HG02759 (cell line): ENCODE results near the gene PTPRK.

Source experiments
- ATAC-seq: cut with Tn5 transposase; IDR thresholded peaks from one replicate; pipeline ENCODE4 v1.9.1; 2021; ENCODE audit warnings: mild to moderate bottlenecking, moderate library complexity; ENCODE audit not compliant: unreplicated experiment

The PTPRK gene

DNA sequence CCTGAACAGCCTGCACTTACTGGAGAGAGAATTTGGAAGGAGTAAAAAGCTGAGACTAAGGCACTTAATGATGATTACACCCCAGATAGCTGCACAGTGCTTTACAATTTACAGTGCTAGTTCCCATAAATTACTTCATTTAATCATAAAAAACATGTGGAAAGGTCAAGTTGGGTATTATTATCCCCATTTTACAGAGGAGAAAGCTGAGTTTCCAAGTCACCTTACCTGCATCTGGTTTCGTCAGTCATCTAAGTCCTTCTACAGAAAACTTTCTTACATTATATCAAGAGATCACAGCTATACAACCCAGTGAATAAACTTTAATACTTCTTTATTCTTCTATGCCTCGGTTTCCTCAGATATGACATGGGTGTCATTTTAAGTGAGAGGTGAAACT lies 3.3 kb downstream of the PTPRK start:
- ATAC-seq = no peak

DNA sequence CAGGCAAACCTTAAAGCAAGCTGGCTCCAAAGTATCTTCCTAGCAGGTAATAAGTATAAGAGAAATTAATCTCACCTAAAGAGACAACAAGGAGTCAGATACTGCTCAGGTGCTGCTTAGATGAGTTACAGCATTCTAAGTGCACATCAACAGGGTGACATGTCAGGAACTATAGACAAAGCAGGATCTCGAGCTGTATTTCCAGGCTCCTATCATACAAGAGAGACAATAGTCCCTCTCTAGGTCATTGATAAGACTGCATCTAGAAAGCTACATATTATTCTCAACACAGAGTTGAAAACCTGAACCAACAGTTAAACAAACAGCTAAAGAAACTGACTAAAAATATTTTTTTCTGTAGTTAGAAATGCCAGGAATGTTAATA lies 3.9 kb downstream of the PTPRK start:
- ATAC-seq = no peak

DNA sequence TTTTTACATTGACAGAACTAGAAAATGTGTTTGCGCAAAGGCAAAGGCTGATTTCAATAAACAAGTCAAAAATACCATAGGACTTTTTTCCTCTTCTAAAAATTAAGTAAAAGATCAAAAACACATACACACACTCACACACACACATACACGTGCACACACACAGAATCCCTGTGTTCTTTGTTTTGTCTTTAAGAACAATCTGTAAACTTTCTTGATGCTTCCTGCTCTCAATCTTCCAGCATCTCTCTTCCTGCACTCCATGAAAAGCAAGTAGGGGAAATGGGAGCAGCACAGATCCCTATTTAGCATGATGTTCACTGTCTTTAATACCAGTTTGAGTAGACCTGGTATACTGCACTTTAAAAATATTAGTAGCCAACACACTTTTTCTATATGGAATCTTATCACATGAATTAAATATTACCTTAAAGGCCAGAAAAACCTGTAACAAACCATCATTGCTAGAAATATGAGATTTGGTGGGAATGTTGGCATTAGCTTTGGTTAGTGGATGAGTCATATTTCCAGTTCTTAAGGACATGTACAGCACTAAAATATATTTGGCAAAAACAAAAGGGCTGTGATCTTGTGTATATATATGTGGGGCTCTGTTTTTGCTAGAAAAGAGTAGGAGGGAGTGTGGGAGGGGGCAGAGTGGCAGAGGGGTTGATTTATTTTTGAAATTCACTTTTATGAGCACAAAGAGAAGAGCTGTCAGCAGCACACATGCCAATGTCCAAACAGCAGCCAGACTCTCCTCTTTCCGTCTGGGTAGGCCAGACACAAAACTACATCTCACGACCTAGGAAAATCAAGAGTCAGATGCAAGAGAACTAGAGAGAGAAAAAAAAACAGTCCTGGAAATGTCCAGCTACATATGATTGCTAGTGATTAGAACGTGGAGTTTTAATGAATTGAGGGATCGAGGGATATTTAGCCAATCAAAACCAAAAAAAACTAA lies 4.6 kb downstream of the PTPRK start:
- ATAC-seq = no peak

DNA sequence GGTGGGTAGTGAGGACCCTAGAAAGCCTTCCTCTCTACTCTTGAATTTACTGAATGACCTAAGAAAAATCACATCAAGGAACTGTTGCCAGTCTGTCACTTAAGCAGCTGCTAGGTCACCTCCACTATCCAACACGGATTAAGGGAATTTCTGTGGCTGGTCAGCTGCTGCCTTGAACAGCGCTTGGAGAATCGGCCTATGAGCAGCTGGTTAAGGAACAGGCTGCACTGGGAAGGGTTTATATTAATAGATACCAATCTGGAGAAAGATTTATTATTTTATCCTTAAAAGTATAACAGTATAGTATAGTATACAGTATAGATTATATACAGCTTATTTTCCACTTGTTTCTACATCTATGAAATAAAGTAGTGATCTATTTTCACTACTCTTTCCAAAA lies 6.5 kb downstream of the PTPRK start:
- no peak for ATAC-seq

DNA sequence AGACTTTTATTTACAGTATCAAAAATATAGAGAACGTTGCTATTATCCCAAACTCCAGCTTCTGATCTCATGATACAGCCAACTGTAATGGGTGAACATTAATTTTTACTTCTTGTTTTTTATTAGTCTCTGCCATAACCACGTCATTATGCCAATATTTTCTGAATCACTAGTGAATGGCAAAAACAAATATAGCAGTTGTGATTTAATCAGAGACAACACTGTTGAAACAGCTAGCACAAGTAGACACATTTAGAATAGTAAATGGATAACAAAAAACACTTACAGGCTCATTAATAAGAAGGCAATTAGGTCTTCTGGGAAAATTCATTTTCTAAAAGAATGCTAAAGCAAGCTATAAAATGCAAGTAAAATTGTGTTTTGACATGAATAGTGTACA lies 8.1 kb downstream of the PTPRK start:
- ATAC-seq = no peak

DNA sequence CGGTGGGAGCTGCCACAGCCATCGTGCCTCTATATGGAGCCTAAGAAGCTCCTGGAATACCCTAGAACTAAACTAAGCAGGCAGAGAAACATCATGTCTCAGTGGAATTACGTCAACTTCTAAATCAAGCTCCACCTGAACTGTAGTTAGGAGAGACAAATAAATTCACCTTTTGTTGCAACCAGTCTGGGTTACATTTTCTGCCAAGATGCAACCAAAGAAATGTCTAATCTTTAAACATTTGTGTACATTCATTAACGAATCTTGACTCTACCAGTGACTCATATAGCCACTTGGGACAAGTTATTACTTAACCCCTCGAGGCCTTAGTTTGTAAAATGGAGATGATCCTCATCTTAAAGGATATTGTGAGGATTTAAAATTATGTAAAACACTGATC lies 8.9 kb downstream of the PTPRK start:
- ATAC-seq = peak; percentile 71

DNA sequence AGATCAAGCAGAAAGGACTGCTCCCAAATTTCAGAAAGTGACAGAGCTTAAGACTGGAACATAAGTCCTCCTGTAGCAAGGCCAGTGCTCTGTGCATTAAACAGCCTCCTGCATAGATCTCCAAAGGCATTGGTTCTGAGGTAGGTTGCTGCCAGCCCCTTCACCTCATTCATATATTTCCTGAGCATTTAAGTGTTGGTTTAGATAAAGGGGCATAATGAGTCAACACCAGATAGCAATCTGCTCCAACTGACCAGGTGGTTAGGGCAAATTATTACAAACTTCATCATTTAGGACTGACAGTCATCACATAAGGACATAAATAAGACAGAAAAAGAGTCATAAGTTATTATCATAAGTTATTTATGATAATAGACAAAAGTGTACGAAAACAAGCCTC lies 10.7 kb downstream of the PTPRK start:
- no peak for ATAC-seq

DNA sequence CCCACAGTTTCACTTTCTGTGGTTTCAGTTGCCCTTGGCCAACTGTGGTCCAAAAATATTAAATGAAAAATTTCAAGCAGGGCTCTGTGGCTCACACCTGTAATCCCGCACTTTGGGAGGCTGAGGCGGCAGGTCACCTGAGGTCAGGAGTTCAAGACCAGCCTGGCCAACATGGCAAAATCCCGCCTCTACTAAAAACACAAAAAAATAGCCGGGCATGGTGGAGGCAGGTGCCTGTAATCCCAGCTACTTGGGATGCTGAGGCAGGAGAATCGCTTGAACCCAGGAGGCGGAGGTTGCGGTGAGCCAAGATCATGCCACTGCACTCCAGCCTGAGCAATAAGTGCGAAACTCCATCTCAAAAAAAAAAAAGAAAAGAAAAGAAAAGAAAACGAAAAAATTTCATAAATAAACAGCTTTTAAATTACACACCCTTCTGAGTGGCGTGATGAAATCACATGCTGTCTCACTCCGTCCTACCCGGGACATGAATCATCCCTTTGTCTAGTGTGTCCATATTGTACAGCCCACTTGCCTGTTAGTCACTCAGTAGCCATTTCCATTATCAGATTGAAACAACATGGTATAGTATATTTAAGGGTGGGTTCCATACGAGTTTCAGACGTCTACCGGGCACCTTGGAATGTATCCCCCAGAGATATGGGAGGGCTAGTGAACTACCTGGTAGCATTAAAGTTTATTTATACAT lies 11.7 kb downstream of the PTPRK start:
- no peak for ATAC-seq

DNA sequence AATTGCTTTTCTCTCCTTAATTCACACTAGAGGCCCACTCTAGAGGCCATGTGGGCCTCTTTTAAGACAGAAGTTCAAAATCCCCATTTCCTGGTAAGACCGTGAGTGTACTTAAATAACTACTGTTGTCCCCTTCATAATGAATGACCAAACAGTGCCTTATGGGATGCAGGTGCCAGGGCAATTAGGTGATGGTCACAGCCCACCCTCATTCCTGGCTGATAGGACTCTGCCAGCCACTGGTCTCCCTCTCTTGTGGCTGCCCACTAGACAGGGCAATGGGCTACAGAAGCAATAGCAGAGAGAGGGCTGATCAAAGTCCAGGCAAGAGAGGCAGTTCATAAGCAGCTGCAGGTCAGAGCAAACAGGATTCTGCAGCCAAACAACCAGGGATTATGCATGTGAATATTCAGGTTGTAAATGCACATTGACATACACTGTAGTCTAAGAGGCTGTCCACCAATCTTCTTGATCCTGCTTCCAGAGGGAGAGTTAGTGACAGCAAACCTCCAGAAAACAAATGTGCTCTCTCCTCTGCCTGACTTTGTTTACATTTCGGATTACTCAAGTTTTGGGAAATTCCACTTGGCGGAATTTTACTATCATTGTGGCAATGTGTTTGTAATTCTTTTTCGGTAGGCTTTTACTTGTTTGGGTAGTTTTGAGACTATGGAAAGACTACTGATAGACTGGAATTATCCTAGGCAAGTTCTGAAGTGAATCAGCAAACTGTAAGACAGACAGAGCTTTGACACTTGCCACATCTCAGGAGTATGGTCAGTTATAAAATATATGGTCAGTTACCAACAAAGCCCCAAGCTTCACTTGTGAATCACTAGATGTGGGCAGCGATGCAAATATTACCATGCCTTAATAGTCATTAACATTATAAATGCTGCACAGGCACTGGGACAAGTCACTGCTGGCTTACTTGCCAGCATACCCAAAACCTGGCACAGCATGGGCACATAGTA lies 12.8 kb downstream of the PTPRK start:
- ATAC-seq = no peak

DNA sequence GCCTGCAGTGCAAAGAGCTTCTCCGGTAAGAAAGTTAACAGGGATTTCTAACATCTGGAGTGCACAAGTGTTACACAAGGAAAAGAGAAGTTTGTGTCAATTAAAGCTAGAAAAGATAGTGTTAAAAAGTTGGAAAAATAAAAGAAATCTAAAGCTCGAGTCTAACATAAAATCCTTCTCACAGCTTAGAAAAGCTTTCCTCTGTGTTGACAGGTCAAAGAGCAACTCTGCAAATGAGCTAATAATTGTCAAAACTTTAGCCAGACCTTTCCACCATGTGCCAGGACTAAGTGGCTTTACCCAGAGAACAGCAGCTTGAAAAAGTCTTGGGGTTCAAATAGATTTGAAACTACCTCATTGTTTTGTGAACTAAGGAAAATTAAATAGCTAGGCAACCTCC lies 14.8 kb downstream of the PTPRK start:
- ATAC-seq = no peak

DNA sequence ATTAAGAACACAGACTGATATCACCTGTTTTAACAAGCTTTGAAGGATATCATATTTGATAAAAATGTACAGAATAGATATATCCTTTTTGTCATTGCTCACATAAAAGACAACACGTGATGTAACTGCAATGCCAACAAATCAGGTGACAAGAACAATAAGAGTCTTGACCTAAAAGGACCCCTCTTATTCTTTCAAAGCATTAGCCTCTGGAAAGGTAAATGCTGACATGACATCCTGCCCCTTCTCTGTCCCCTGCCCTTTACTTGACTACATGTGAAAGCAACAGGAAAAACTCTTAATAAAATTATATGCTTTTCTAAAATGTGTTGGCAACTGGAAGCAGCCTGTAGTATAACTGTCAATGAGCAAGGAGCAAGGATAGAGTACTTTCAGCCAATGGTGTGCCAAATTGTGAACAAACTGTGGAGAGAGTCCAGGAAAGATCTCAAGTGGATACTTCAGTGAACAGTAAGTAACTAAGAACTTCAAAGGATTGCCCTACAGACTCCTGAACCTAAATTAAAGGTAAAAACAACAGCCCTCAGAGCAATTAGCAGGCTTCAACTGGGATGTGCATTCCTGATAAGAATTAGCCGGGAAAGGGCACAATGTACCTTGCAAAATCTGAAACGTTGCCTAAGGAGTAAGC lies 16.3 kb downstream of the PTPRK start:
- ATAC-seq = no peak

DNA sequence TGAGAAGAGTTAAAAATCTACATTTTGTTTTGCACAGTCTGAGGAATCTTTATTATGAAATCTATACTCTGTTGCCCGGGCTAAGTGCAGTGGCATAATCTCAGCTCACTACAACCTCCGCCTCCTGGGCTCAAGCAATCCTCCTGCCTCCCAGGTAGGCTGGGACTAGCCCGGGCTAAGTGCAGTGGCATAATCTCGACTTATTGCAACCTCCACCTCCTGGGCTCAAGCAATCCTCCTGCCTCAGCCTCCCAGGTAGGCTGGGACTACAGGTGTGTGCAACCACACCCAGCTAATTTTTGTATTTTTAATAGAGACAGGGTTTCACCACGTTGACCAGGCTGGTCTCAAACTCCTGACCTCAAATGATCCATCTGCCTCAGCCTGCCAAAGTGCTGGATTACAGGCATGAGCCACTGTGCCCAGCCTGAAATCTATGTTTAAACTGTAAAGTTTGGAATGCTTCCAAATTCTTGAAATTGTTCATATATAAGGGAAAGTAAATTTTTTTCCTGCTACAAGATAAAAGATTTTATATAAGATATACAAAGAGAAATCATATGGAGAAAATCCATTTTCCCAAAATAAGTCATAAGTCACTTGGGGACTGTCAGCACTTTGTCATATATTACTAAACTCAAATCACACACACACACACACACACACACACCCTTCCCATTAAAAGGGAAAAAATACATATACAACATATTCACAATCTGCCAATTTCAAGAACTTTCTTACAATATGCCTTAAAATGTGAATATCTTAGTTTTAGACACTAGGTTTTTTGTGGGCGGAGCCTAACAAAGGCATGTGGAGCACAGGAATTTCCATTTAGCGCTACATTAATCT lies 19.4 kb downstream of the PTPRK start:
- no peak for ATAC-seq

DNA sequence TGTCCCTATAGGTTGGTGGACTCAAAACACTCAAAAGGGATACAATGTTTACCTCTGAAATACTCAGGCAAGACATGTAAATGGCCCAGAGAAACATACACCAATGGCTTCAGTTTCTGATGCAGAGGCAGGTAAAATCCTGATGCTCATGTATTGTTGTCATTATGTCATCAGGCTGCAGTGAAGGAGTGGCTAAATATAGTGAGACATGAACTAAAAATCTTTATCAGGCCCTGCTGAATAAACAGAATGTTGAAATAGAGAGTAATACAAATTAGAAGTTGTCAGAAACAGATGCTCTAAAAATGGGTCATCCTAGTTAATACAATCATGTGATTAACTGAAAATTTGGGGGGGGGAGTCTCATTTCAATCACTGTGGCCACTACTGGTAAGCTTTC lies 20.4 kb downstream of the PTPRK start:
- no peak for ATAC-seq

DNA sequence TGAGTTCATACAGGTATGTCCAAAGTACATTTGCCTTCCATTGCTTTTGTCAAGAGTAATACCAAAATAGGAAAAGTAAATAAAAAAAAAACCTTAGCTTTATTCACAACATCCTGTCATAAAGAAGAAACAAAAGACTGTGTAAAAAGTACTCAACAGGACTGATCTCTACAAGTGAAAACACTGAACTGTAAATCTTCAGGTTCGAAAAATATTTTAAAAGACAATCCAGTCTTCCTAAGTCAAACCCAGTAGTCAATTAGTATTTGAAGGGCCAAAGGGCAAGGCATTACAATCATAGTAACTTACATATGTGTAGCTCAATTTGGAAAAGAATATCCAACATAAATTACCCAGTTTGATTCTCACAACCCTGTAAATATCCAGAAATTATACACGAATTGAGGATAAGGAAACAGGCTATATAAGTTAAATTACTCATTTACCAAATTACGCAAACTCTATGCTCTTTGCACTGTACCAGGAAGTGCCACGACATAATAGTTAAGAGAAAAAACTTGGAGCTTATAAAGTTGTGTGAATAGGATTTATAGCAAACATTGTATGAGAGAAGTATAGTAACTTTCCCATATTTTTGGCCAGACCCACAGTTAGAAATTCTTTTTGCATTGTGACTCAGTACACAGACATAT lies 21.2 kb downstream of the PTPRK start:
- ATAC-seq = no peak

DNA sequence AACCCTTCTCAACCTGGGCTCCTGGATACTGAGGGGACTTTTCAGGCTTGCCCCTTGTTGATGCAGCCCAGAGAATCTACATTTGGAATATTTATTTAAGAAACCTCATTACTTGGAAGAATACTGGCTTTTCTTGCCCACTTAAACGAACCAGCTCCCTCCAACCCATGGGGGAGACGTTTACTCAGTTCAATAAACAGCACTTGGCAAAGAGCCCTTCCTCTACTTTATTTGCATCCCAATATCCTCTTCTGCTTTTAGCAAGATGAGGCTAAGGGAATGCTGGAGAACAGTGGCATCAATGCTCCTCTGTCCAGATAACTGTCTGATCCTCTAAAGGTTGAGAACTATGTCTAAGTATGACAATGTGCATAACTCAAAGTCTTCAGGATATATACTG lies 22.2 kb downstream of the PTPRK start:
- ATAC-seq = no peak

DNA sequence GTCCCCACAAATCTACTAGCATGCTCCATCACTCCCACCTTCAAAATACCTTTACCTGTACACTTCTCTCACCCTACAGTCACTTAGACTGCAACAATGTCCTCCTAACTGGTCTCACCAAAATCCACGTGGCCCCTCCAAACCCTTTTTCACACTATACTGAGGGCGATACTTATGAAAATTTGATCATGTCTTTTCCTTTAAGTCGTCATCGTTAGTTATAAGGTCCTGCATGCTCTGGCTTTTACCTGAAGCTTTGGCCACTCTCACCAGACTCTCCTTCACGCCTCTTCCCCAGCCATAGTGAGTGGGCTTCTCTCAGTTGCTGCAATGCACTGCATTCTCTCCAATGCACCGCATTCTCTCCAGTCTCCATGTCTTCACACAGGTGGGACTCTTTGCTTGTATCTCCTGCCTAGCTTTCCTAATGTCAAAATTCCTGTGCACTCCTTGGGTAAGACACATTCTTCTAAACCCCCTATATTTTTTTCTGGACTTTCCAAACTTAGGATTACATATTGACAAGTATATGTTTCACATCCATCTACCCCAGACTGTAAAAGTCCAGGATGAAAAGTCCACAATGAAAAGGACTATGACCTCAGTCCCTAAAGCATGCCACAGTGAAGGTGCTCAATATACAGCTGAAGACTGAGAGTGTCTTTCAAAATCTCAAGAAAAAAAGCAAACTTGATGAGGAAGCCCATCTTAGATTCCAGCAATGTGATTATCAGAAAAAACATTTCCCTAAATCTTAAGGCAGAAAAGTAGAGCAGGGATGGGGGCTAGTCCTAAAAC lies 24.7 kb downstream of the PTPRK start:
- ATAC-seq = no peak

DNA sequence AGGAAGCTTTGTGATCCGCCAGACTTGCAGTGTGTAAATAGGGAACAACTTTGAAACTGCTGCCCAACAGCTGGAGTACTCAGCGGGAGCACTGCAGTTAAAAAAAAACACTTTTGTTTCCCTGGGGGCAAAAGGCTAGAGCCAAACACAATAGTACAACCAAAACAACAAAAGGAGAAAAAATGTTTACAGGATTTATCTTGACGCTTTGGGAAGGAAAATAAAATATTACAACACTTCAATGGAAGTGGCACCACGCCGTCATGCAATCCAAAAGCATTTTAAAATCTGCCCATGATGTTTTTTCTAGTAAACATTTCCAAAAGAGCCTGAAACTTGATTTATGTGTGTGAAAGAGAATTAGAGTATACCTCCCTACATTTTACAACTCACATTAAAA lies 26.0 kb downstream of the PTPRK start:
- ATAC-seq = no peak

DNA sequence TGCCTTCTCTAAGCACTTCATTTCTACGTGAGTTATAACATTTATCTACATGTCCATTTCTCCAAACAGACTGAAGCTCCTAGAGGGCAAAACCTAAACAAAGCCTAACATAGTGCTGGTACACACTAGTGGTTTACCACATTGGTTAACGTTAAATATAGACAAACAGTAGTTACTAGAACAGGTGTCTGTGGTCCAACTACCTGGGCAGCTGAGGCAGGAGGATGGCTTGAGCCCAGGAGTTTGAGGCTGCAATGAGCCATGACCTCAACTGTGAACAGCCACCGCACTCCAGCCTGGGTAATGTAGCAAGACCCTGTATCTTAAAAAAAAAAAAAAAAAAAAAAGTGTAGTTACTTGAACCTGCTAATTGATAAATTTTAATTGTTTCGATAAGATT lies 26.5 kb downstream of the PTPRK start:
- peak; percentile 79 for ATAC-seq
